SU-DHL-6 (cell line): ENCODE results near the gene ATP11A.

ENCODE experiments used
- CTCF ChIP-seq: fragments of 200-600 bp; sonication (generic); IDR thresholded peaks from one replicate; pipeline ENCODE4 v1.5.1; 2017; ENCODE audit warnings: antibody characterized with exemption, mild to moderate bottlenecking, low read length, moderate library complexity; ENCODE audit not compliant: insufficient read depth, poor library complexity, severe bottlenecking
- EZH2phosphoT487 ChIP-seq: fragments of 200-600 bp; sonication (generic), shearing (Covaris generic); conservative IDR thresholded peaks from 2 replicates; pipeline ENCODE4 v1.6.1; 2018; ENCODE audit warnings: mild to moderate bottlenecking, antibody characterized with exemption, low read length, moderate library complexity, mixed read lengths

- TF ChIP-seq CTCF (no peak), EZH2phosphoT487 (no peak)
These were observed 64.0 kb downstream of the ATP11A start for GRCh38 chr13:112753833-112754232.
